ENCODE measurements around the gene ESYT1.

Gene ESYT1

GRCh38 chr12:56117778-56118687, 10.0 kb upstream of the ESYT1 start, which contains the start of gene ZC3H10:
ZC3H10 (plus strand) TSS chr12:56118266; CDS start chr12:56120563, 2,297 bp downstream.
- TF ChIP-seq TAF1 (IDR thresholded peaks at IDR 0.05; ENCODE audit: borderline replicate concordance, insufficient read depth, low read length): peak; percentile 89; the same call in 1 of the 2 replicates
- peak; percentile 99 for TF ChIP-seq POLR2AphosphoS5 (IDR thresholded peaks at IDR 0.05; ENCODE audit: low read depth, low read length)
- TF ChIP-seq SIN3A (IDR thresholded peaks at IDR 0.05; ENCODE audit: borderline replicate concordance, insufficient read depth, low read length): peak; percentile 100
- peak; percentile 94 for TF ChIP-seq FOXP2 (optimal IDR thresholded peaks at IDR 0.05; ENCODE audit: borderline replicate concordance, extremely low read depth, extremely low read length, insufficient read depth)
- peak; percentile 48 to 56; a peak in 2 of 4 replicates for TF ChIP-seq REST (IDR thresholded peaks at IDR 0.05; ENCODE audit: insufficient read depth in 1 of 2, low read depth in 2 of 2, low read length in 2 of 2)

GRCh38 chr12:56118688-56119357, 9.2 kb upstream of the ESYT1 start:
- TF ChIP-seq SIN3A (IDR thresholded peaks at IDR 0.05; ENCODE audit: borderline replicate concordance, insufficient read depth, low read length): no peak
- TF ChIP-seq POLR2AphosphoS5 (IDR thresholded peaks at IDR 0.05; ENCODE audit: low read depth, low read length): no peak
- no peak for TF ChIP-seq FOXP2 (optimal IDR thresholded peaks at IDR 0.05; ENCODE audit: borderline replicate concordance, extremely low read depth, extremely low read length, insufficient read depth)
- TF ChIP-seq TAF1 (IDR thresholded peaks at IDR 0.05; ENCODE audit: borderline replicate concordance, insufficient read depth, low read length): no peak
- no peak for TF ChIP-seq REST (IDR thresholded peaks at IDR 0.05; ENCODE audit: insufficient read depth in 1 of 2, low read depth in 2 of 2, low read length in 2 of 2)

DNA sequence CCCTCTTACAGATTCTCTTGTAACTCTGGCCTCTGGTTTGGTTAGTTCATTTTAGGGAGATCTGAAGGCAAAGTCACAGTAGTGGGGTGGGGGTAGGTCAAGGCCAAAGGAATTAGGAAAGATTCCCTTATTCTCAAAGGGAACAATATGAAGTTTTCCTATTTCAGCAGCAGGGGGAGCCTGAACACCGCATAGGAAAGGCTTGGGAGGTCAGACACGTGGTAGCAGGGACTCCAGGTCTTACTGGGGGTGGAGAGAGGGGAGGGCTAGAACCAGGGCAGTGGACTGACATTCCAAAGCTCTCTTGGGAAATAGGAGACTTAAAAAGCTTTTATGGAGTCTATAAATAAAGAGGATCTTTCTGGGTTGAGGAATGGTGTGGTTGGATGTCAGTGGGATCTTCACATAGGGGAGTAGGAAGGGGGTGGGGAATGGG, 8.7 kb upstream of the ESYT1 start:
- TF ChIP-seq REST (IDR thresholded peaks at IDR 0.05; ENCODE audit: insufficient read depth in 1 of 2, low read depth in 2 of 2, low read length in 2 of 2) (0 out of 4 replicates have a peak, but pooled peaks of 1 of the 2 experiments have one; percentile 24), FOXP2 (optimal IDR thresholded peaks at IDR 0.05; ENCODE audit: borderline replicate concordance, extremely low read depth, extremely low read length, insufficient read depth) (no peak), POLR2AphosphoS5 (IDR thresholded peaks at IDR 0.05; ENCODE audit: low read depth, low read length) (peak; percentile 25; the same call in 1 of the 2 replicates), SIN3A (IDR thresholded peaks at IDR 0.05; ENCODE audit: borderline replicate concordance, insufficient read depth, low read length) (peak; percentile 77; the same call in 1 of the 2 replicates), TAF1 (IDR thresholded peaks at IDR 0.05; ENCODE audit: borderline replicate concordance, insufficient read depth, low read length) (0 out of 2 replicates have a peak, but pooled peaks have one; percentile 21)

DNA sequence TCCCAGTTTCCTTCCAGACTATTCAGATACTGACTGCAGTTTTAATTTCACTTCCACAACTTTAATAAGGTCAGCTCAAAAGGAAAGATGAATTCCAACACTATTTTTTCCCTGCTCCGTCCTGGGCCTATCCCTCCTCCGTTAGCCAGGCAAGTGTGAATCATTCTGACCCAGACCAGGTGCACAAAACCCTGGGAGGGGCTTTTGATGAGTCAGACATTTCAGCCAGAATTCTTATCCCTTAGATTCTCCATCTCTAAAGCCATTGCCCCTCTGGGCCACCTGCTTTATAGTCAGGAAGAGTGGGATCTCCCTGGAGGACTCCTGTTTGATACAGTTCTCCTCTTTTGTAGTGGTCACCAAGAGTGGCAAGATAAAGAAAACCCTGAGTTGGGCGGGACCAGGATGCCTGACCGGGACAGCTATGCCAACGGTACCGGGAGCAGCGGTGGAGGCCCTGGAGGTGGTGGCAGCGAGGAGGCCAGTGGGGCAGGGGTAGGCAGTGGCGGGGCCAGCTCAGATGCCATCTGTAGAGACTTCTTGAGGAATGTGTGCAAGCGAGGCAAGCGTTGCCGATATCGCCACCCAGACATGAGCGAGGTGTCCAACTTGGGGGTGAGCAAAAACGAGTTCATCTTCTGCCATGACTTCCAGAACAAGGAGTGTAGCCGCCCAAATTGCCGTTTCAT, 7.8 kb upstream of the ESYT1 start:
- TF ChIP-seq REST (IDR thresholded peaks at IDR 0.05; ENCODE audit: insufficient read depth in 1 of 2, low read depth in 2 of 2, low read length in 2 of 2) (no peak), SIN3A (IDR thresholded peaks at IDR 0.05; ENCODE audit: borderline replicate concordance, insufficient read depth, low read length) (no peak), TAF1 (IDR thresholded peaks at IDR 0.05; ENCODE audit: borderline replicate concordance, insufficient read depth, low read length) (no peak), POLR2AphosphoS5 (IDR thresholded peaks at IDR 0.05; ENCODE audit: low read depth, low read length) (no peak), FOXP2 (optimal IDR thresholded peaks at IDR 0.05; ENCODE audit: borderline replicate concordance, extremely low read depth, extremely low read length, insufficient read depth) (no peak)

All from PFSK-1 (cell line).